Measurements from ENCODE around the gene CAMK1G.

The CAMK1G gene

DNA sequence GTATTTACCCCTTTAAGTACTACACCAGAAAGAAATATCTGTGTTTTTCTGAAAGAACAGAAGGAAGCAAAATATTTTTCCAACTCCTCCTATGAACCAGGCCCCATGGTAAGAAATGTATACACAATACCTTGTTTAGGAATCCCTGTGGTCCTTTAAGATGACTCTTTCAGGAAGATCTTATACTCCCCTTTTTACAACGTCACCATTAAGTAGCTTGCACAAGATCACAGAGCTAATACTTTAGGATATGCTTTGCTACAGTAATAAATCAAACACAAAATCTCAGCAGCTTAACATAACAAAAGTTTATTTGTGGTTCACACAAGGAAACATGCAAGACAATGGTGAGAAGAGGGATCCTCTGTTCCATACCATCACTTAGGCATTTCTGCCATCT is 77.6 kb downstream of the CAMK1G start:
- Mint-ChIP-seq H3K36me3 (ENCODE audit: insufficient read depth) (no peaks in the 10 kb centered on the region), H3K27me3 (no peaks in the 10 kb centered on the region), H3K27ac (ENCODE audit: low read depth) (no peak overlapping the region), H3K9me3 (no peaks in the 10 kb centered on the region), H3K4me3 (no peak overlapping the region), H3K4me1 (peaks cover 6% of the 10 kb centered on the region)
- ATAC-seq (replicated peaks; ENCODE audit: extremely low read depth, poor library complexity, severe bottlenecking): no peak
- no peak for DNase-seq (ENCODE audit: low spot score in 2 of 2)

DNA sequence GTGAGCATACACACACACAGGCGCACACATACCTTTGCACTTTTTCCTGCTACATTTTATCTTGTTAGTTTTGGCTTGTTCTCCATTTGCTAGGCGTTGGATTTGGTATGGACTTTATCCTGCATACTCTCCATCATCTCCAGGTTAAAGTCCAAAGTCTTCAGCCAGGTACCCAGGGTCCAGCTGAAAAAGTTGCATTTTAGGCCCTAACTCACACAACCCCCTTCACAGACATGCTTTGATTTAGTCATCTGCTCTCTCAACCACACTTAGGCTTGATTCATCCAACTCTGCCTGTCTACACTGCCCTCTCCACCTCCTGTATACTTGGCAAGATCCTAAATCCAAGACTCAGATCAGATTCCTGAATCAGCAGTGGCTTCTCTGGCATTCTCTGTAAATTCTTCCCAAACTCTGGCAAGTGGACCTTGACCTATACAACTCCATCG is 79.4 kb downstream of the CAMK1G start:
- Mint-ChIP-seq H3K4me1 (peaks cover 6% of the 10 kb centered on the region), H3K9me3 (no peaks in the 10 kb centered on the region), H3K4me3 (no peak overlapping the region), H3K36me3 (ENCODE audit: insufficient read depth) (no peaks in the 10 kb centered on the region), H3K27me3 (no peaks in the 10 kb centered on the region), H3K27ac (ENCODE audit: low read depth) (no peak overlapping the region)
- DNase-seq (ENCODE audit: low spot score in 2 of 2) (no peak), ATAC-seq (replicated peaks; ENCODE audit: extremely low read depth, poor library complexity, severe bottlenecking) (no peak)

Data from central memory CD8-positive, alpha-beta T cell (primary cell).